Neural progenitor cell (in vitro differentiated cells): Measurements from ENCODE around the gene PKN1. TPM values are rescaled to one million over a fixed set of nuclear protein-coding genes. Genes with fewer than 3 reads are reported as not detected.

Source experiments
- DNase-seq: peaks from one replicate; pipeline ENCODE4 v3.0.0-alpha.2; 2016; ENCODE audit warnings: low spot score
- H2AFZ ChIP-seq: fragments of 200-600 bp; sonication (generic); replicated peaks from 2 replicates; pipeline ENCODE4 v1.6.1; 2016; ENCODE audit warnings: antibody characterized with exemption
- H3F3A ChIP-seq: fragments of 200-600 bp; sonication (generic); 2 replicates; pipeline ENCODE4 v1.6.1; 2016; ENCODE audit warnings: antibody characterized with exemption, low read depth
- H3K27ac ChIP-seq: fragments of 200-600 bp; sonication (generic); 2 replicates; pipeline ENCODE4 v1.5.1; 2016; ENCODE audit warnings: mild to moderate bottlenecking
- H3K27me3 ChIP-seq: fragments of 200-600 bp; sonication (generic); 2 replicates; pipeline ENCODE4 v1.6.1; 2016; ENCODE audit warnings: mild to moderate bottlenecking, moderate library complexity
- H3K36me3 ChIP-seq: fragments of 200-600 bp; sonication (generic); 2 replicates; pipeline ENCODE4 v1.5.1; 2016
- H3K4me1 ChIP-seq: fragments of 200-600 bp; sonication (generic); 2 replicates; pipeline ENCODE4 v1.6.1; 2016; ENCODE audit warnings: mixed run types
- H3K4me2 ChIP-seq: fragments of 200-600 bp; sonication (generic); 2 replicates; pipeline ENCODE4 v1.6.1; 2016
- H3K4me3 ChIP-seq: fragments of 200-600 bp; sonication (generic); 2 replicates; pipeline ENCODE4 v1.5.1; 2016
- H3K79me2 ChIP-seq: fragments of 200-600 bp; sonication (generic); 2 replicates; pipeline ENCODE4 v1.6.1; 2016; ENCODE audit warnings: low read depth
- H3K9ac ChIP-seq: fragments of 200-600 bp; sonication (generic); 2 replicates; pipeline ENCODE4 v1.6.1; 2016
- H3K9me3 ChIP-seq: fragments of 200-600 bp; sonication (generic); 2 replicates; pipeline ENCODE4 v1.5.1; 2016; ENCODE audit warnings: low read depth
- H4K20me1 ChIP-seq: fragments of 200-600 bp; sonication (generic); 2 replicates; pipeline ENCODE4 v1.6.1; 2016; ENCODE audit warnings: low read depth
- H3K27ac Mint-ChIP-seq: 3 replicates; pipeline ENCODE4 v1.8.0; 2021; ENCODE audit warnings: mixed read lengths
- H3K27me3 Mint-ChIP-seq: 2 replicates; pipeline ENCODE4 v1.8.0; 2022; ENCODE audit warnings: low read depth, mild to moderate bottlenecking, inconsistent platforms, moderate library complexity, mixed read lengths; ENCODE audit not compliant: insufficient read depth
- H3K36me3 Mint-ChIP-seq: 3 replicates; pipeline ENCODE4 v1.8.0; 2021; ENCODE audit warnings: mixed read lengths
- H3K4me1 Mint-ChIP-seq: 3 replicates; pipeline ENCODE4 v1.8.0; 2021; ENCODE audit warnings: mixed read lengths
- H3K4me3 Mint-ChIP-seq: 3 replicates; pipeline ENCODE4 v1.8.0; 2021; ENCODE audit warnings: mild to moderate bottlenecking, moderate library complexity, mixed read lengths
- H3K9me3 Mint-ChIP-seq: 3 replicates; pipeline ENCODE4 v1.8.0; 2020; ENCODE audit warnings: mixed read lengths
- CTCF ChIP-seq: fragments of 200-600 bp; sonication (generic); IDR thresholded peaks from 2 replicates; pipeline ENCODE4 v1.5.1; 2017; ENCODE audit warnings: antibody characterized with exemption, mild to moderate bottlenecking
- EZH2 ChIP-seq: fragments of 200-600 bp; sonication (generic); IDR thresholded peaks from 2 replicates; pipeline ENCODE4 v1.6.1; 2017; ENCODE audit warnings: antibody characterized with exemption, mild to moderate bottlenecking, moderate library complexity
- EZH2phosphoT487 ChIP-seq: fragments of 200-600 bp; sonication (generic); IDR thresholded peaks from 2 replicates; pipeline ENCODE4 v1.6.1; 2017; ENCODE audit warnings: antibody characterized with exemption
- total RNA-seq: library from RNA; depleted of rRNA; stranded (reverse); fragments of >200 nt; gene quantifications from 2 replicates; pipeline ENCODE4 v1.2.3, GENCODE V29; 2015; ENCODE audit warnings: low replicate concordance

Gene PKN1
- total RNA-seq, 1 donor from 2014 or later = 29.0 TPM

- Histone ChIP-seq H3F3A (peaks cover 23% of the 10 kb centered on the region), H3K4me2 (no peak overlapping the region), H4K20me1 (peaks cover 32% of the 10 kb centered on the region), H2AFZ (no peak overlapping the region), H3K27ac (no peak overlapping the region), H3K4me1 (no peaks in the 10 kb centered on the region), H3K79me2 (peaks cover 25% of the 10 kb centered on the region), H3K27me3 (no peaks in the 10 kb centered on the region), H3K9ac (no peak overlapping the region), H3K4me3 (no peak overlapping the region), H3K9me3 (no peaks in the 10 kb centered on the region), H3K36me3 (no peaks in the 10 kb centered on the region)
- no peak for DNase-seq
- Mint-ChIP-seq H3K27me3 (peaks cover 7% of the 10 kb centered on the region), H3K4me3 (no peak overlapping the region), H3K27ac (no peak overlapping the region), H3K9me3 (no peaks in the 10 kb centered on the region), H3K36me3 (peaks cover 17% of the 10 kb centered on the region), H3K4me1 (peaks cover 22% of the 10 kb centered on the region)
- TF ChIP-seq CTCF (no peak), EZH2 (no peak), EZH2phosphoT487 (no peak)
Measured at GRCh38 chr19:14409146-14410023, 23.7 kb upstream of the PKN1 start.

GRCh38 chr19:14410091-14411051 is 22.7 kb upstream of the PKN1 start:
- no peak overlapping the region for H3K4me3 Mint-ChIP-seq
- Histone ChIP-seq H3K9me3 (no peaks in the 10 kb centered on the region), H2AFZ (no peak overlapping the region), H3K4me1 (no peaks in the 10 kb centered on the region), H3K79me2 (peaks cover 35% of the 10 kb centered on the region), H3K4me3 (no peak overlapping the region), H3K27me3 (no peaks in the 10 kb centered on the region), H4K20me1 (peaks cover 42% of the 10 kb centered on the region), H3F3A (peaks cover 19% of the 10 kb centered on the region), H3K27ac (no peak overlapping the region), H3K36me3 (no peaks in the 10 kb centered on the region), H3K9ac (no peak overlapping the region), H3K4me2 (no peak overlapping the region)
- no peak for DNase-seq
- H3K36me3 Mint-ChIP-seq = peaks cover 21% of the 10 kb centered on the region
- H3K4me1 Mint-ChIP-seq = peaks cover 25% of the 10 kb centered on the region
- no peak overlapping the region for H3K27ac Mint-ChIP-seq
- TF ChIP-seq EZH2phosphoT487 (no peak), EZH2 (no peak), CTCF (no peak)
- H3K27me3 Mint-ChIP-seq = peaks cover 3% of the 10 kb centered on the region
- H3K9me3 Mint-ChIP-seq = no peaks in the 10 kb centered on the region

- peaks cover 45% of the 10 kb centered on the region for H3K79me2 ChIP-seq
Measured at GRCh38 chr19:14411161-14411937, 21.8 kb upstream of the PKN1 start.

More at GRCh38 chr19:14411161-14411937, 21.8 kb upstream of the PKN1 start:
- Mint-ChIP-seq H3K4me3 (no peak overlapping the region), H3K36me3 (peaks cover 28% of the 10 kb centered on the region), H3K9me3 (no peaks in the 10 kb centered on the region), H3K4me1 (peaks cover 27% of the 10 kb centered on the region), H3K27ac (no peak overlapping the region), H3K27me3 (peaks cover 3% of the 10 kb centered on the region)
- Histone ChIP-seq H3K27me3 (no peaks in the 10 kb centered on the region), H3F3A (peaks cover 14% of the 10 kb centered on the region), H3K4me1 (no peaks in the 10 kb centered on the region), H3K36me3 (no peaks in the 10 kb centered on the region), H3K9me3 (no peaks in the 10 kb centered on the region), H3K4me2 (no peak overlapping the region), H4K20me1 (peaks cover 52% of the 10 kb centered on the region), H2AFZ (no peak overlapping the region), H3K27ac (no peak overlapping the region), H3K9ac (no peak overlapping the region), H3K4me3 (no peak overlapping the region)
- TF ChIP-seq EZH2phosphoT487 = no peak
- no peak for TF ChIP-seq EZH2
- TF ChIP-seq CTCF = no peak
- DNase-seq = no peak
